GM18498 (cell line): ENCODE results near the gene DDAH1.
"Not testable (repeated sequence)": the region's sequence is repeated elsewhere in the genome, so short reads cannot be mapped to it uniquely, and the experiment has no call there.

Experiments
- ATAC-seq: cut with Tn5 transposase; IDR thresholded peaks from one replicate; pipeline ENCODE4 v1.9.1; 2021; ENCODE audit warnings: mild to moderate bottlenecking, moderate library complexity; ENCODE audit not compliant: unreplicated experiment

The DDAH1 gene

DNA sequence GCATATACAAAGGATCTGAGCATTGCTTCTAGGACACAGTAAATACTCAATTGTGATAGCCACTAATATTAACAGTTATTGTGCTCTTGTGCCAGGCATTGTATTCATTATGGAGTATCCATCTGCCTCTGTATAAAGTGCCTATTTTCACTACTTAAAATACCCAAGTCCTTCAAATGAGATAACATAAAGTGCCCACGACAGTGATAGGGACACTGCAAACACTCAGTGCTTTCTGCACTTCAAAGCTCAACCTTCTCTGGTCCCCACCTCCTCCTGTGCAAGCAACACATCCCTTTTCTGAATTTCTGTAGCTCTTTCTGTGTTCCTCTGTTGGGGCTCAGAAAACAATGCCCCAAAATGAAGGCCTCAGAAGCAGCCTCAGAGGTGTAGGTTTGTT is 6.6 kb upstream of the DDAH1 start:
- no peak for ATAC-seq

DNA sequence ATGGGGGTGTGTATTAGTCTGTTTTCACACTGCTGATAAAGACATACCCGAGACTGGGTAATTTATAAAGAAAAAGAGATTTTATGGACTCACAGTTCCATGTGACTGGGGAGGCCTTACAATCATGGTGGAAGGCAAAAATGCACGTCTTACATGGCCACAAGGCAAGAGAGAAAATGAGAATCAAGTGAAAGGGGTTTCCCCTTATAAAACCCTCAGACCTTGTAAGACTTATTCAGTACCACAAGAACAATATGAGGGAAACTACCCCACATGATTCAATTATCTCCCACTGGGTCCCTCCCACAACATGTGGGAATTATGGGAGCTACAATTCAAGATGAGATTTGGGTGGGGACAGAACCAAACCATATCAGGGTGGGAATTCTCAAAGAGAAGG is 5.2 kb upstream of the DDAH1 start:
- not testable (repeated sequence) for ATAC-seq

DNA sequence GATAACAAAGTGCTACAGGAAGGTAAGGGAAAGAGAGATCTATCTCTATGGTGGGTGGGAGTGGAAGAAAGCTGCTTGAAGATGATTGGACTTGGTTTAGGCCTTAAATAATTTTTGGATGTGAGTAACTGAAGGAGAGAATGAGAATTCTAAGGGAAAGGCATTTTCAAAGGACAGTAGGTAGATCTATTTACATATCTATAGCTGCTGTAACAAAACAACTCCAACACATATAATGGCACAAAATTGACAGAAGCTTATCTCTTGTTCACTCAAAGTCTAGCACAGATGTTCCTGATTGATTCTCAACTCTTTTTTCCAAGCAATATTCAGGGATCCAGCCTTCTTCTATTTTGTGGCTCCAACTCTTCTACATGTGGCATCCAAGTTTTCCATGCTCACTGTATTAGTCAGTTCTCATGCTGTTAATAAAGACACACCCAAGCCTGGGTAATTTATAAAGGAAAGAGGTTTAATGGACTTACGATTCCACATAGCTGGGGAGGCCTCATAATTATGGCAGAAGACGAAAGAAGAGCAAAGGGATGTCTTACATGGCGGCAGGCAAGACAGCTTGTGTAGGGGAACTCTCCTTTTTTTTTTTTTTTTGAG is 3.1 kb upstream of the DDAH1 start:
- no peak for ATAC-seq

DNA sequence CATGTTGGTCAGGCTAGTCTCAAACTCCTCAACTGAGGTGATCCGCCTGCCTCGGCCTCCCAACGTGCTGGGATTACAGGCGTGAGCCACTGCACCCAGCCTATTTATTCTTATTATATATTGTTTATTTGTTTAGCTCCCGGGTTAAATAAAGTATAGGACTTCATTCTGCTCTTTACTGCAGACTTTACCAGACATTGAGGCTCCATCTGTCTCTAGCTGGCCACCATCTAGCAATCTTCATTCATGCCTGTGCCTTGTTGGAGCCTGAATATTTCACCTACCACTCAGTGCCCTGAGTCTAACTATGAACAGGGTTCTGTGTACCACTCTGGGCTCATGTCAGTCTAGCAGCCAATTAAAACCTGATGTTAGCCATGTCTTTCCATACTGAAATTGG is 2.1 kb upstream of the DDAH1 start:
- ATAC-seq, result no peak

DNA sequence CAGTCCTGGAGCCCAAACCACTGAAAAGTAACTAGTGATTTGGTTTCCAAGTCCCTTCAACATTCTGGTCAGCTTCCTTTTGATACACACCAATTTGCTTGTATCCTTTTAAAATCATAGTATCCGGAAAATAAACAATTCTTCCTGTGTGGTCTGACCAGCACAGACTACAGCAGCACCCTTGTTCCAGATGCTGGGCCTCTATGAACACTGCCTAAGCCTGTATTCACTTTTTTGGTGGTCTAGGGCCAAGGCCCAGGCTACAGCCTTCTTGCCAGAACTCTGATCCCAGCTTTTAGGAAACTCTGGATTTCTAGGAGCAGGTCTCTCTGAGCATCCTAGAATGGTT is 801 bp upstream of the DDAH1 start:
- no peak for ATAC-seq

DNA sequence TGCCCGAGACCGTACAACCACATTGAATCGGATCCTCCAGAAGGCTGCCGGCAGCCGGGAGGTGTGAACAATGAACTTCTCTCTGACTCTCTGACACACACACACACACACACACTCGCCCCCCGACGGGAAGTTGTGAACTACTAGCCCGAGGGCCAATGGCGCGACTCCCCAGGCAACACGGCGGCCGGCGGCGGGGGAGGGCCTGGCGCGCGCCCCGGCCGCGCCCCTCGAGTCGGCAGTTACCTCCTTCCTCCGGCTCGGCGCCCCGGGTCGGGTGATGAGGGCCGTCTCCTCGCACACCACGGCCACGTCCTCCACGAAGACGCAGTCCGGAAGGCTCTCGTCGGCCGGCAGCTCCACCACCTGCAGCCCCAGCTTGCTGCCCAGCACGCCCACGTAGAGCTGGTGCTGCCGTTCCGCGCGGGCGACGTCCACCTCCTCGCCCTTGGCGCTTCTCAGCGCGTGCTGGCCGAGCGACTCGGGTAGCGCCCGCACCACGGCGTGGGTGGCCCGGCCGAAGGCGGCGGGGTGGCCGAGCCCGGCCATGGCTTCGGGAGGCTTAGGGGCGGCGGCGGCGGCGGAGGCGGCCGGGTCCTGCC is 361 bp downstream of the DDAH1 start:
- ATAC-seq, result peak; percentile 70

DNA sequence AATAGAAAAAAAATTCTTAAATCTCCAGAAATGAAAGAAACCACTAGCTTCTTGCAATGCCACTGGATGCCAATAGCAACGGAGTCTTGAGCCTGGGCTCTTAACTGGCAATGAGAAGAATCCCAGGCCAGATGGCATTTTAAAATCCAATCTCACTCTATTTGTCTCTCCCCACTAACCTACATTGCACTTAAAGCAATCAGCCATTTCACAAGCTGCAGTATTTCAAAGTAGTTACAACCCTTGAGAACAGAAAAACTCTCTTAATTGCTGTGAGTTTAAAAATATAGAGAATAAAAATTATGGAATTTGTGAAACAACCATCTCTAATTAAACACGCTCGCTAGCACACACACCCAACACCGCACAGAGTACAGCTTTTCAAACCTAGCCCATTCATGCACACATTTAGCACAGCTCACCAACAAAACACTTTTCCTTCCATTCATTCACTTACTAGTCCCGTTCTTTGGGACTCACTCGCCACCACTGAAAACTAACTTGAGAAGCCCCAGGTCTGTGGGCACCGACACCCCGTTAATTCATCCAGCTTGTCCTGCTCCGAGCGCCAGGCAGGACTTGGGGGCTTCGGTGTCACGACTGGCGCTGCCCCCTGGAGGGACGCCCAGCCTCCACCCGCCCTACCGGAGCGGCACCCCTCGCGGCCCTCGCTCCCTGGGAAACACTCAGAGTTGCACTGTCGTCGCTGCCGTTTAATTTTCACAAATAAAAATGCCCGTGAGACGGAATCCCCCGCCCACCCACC is 1.0 kb downstream of the DDAH1 start:
- no peak for ATAC-seq

DNA sequence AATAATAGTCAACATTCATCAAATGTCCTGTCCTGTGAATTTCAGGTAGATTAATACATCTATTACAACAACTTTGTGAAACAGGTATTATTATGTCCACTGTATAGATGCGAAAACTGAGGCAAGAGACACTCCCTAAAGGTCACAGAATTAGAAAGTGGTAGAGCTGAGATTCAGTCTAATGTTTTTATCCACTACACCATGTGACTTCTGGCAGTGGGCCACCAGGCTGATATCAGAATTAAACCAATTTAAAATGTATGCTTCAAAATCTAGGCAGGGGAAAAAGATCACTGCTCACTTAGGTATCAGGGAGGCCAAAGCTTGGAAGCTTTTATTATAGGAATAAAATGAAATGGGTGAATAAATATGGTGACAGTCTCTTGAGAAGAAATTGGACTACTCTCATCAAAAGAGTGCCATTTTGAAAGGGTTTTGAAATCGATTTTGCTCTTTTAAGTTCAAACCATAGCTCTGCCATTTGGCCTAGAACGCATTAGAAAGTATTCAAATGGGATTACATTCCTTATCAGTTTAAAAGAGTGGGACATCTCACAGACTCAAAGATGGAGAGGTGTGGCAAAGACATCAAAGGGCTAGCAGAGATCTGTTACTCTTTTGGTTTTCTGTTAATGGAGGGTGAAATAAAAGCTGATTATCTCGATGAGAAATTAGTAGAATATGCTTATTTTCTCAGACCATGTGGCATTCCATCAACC is 1.9 kb downstream of the DDAH1 start:
- ATAC-seq, result no peak

DNA sequence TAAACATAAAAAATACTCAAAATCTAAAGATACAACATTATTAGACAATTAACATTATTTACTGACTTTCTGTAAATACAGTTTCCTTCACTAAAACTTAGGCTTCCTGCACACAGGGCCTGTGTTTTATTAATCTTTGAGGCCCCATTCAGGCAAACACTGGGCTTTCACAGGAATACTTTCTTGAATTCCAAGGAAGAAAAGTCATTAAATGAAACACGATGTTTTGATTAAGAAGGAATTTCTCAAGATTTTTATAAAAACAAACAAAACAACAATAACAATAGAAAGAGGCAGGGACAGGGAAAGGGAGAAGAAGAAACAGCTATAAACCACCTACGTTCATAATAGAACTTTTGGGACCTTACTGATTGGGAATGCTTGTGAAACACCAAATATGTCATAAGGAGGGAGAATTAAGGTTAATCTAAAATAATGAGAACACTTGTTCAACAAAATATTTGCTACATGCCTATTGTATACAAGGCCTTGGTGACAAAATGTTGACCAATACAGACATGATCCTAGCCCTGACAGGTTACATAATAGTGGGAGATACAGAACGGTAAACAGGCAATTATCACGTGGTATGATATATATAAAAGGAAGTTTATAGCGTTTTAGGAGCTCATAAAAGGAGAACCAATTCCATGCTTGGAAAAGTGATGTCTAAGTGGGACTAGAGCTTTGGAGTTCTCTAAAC is 3.6 kb downstream of the DDAH1 start:
- ATAC-seq, result no peak

DNA sequence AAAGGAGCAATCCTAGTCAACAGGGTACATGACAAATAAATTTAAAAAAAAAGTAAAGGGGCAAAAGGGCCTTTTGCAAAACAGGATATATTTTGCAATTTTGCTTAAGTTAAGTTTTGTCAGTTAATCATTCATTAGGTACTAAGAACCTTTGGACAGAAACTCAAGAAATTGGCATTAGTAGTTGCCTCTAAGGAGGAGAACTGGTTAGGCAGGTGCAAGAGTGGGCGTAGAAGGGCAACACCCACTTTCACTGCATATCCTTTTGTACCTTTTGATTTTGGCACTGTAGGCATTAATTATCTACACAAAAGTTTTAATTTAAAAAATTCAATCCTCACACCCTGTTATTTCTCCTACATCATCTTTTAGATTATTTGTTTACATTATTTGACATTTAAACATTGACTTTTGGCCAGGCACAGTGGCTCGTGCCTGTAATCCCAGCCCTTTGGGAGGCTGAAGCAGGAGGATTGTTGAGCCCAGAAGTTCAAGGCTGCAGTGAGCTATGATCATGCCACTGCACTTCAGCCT is 4.3 kb downstream of the DDAH1 start:
- ATAC-seq, result no peak

DNA sequence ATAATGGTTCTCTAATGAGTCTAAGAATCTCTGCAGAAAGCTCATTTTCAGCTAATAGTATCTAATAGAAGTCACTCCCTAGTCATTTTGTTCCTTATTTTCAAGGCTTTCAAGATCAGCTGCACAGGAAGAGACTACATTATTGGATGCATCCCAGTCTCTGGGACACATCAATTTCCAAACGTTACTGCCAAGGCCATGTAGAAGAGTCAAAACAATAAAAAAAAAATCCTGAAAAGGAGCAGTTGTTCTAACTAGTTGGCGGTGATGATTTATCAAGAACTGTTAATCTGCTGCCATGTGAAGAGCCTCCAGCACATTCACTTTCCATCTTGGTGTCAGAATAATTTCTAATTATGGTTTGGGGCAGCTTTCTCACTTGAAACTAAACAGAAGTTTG is 5.7 kb downstream of the DDAH1 start:
- no peak for ATAC-seq

DNA sequence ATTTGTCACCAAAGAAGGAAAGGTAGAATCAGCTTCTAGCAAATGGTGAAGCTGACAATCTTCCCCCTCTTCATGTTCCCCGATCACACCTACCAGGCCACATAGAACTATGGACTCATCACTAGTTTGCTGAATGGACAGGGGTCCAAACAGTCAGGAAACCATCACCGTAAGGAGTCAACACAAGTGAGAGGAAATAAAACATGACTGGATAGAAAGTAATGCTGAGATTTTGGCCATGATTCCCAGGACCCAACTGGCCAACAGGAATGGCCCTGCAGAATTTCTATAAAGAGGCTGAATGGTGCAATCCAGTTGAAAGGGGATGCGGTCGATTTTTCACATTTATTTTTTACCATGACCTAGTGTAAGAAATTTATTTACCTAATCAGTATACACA is 10.7 kb downstream of the DDAH1 start:
- no peak for ATAC-seq

DNA sequence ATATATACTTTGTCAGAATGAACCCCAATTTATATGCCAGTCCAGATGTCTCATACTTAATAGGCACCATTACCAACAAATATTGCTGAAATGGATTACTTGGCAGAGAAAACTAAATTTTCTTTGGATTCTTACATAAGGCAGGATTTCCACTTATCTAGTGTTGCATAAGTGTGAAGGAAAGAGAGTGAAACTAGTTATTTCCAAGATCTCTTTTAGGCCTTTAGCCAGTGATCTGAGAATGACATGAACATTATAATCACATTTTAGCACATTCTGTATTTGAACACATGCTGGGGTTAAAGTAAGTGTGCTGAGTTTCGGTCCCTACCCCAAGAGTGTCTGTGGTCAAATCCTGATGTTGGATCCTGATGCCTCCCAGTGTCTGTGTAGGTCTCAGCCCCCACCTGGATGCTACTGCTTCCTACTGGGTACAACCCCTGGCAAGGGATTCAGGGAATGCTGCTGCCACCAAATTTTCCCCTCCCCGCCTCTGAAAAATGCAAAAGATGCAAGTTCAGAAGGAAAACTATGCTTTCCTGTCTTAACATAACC is 11.2 kb downstream of the DDAH1 start:
- no peak for ATAC-seq

DNA sequence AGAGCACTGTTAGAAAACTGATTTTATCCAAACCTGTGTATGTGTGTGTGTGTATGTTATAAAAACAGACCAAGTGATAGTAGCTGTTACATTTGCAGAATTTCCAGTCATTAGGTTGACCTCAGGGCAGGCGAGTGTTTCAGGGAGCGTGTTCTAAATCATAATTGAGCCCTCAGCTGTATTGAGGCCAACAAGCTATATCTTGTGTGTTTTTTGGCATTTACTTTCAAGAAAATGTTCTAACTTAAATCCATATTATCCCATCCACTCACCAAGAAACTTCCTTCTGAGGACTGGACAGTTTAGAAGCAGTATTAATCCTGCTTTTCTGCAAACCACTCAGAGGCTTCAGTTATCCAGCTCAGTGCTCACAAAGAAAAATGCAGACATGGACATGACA is 12.0 kb downstream of the DDAH1 start:
- ATAC-seq, result no peak

DNA sequence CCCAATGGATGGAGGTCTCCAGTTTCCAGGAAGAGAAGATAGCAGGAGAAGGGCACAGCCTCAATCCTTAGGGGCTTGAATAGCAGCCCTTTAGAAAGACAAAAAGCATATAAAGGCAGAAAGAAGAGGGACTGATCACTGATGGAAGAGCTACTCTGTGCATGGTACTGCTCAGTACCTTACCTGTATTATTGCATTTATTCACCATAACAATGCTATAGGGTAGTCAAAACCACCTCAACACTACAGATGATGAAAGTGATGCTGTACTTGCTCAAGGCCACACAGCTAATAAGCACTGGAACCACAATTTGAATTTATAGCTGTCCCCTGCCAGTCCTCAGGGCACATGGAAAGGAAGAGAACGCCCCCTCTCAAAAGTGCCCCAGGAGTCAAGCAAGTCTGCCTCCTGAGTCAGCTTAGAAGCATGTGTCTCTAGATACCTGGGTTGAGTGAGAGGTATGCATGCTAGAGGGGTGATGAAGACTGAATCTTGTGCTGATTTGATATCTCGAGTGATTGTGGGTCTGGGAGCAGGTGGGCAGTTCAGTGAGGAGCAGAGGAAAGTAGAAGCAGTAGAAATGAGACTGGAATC is 13.6 kb downstream of the DDAH1 start:
- no peak for ATAC-seq

DNA sequence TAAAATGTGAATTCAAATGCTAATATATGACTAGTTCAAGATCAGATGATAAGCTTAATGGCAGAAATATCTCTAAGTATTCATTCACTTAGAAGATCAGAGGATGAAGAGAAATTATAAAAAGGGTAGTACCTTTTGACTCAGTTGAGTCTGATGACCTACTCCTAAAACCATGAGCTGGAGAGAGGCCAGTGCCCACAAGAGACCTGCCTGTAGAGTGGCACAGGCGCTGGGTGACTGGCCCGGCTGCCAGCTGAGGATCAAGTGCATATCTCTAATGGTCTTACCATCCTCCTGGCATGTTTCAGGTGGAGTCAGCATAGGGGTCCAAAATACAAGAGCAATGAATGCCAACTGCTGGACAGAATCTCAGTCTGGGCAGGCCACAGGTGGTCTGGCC is 14.1 kb downstream of the DDAH1 start:
- ATAC-seq, result no peak

DNA sequence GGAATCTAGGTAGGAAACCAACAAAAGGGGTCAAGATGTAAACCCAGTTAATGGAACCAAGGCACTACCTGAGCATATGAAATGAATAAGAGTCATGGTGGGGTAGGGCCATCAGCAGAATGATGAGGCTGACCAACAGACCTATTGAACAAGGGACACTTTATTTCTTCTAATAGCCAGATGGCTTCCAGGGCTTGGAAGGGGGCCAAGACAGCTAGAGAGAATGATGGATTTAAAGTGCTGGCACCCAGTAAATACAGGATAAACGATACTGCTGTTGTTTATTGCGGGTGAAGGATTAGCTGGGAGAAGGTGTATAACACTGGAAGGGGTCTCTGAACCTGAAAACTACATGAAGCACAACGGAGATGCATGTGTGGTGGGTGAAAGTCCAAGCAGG is 15.6 kb downstream of the DDAH1 start:
- no peak for ATAC-seq

DNA sequence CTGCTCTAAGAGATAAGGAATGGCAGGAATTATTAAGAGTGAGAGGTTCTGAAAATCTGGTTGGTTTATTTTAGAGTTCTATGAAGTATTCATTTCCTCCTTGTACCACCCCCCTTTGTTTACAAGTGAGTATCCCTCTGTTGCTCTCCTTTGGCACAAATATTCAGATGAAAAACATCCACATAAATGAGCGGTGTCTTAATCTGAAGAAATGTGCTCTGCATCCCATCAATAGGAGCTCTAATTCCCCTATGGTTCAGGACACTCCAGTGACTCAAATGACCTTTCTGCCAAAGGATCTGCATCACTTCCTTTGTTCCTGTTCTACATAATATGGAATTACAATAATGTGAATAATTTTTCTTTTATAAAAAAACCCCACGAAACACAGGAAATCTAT is 16.6 kb downstream of the DDAH1 start:
- ATAC-seq, result no peak

DNA sequence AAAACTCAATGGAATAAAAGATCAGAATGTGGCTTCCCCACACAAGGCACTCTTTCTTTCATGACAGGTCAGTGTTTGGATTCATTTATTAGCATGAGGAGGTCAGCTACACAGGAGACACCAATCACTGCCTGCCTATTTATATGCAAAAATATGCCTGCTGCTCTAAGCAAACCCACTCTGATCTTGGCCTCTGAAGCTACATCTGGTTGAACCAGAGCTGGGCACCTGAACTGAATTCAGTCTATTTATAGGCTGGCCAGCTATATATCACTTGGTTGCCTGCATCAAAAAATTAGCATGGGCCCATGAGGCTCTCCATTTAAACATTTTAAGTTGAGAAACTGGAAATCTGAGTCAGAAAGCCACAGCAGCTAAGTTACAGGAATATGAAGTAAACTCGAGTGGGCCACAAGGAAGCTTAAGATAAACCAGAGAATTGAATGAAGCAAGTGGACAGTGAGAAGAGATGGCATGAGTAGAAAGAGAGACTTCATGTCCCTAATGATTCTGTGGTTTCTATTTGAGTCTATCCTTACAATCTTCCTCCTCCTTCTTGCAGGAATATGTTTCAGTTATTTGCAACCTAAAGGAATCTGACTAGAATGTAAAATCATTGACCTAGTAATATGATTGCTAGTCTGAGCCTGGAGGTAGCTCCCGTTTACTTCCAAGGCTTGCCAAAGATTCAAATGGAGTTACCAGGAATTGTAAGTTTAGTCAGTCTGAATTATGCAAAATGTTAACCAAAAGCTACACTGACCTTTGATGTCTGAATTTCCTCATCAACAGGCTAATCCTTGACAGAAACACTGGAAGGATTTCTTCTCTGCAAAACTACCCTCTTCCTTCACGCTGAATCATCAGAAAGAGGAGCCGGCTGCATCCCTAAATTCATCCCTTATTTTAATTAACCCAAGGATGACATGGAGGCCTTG is 17.7 kb downstream of the DDAH1 start:
- ATAC-seq, result no peak
